Thyroid gland (tissue), 4 donors: ENCODE data around the gene ZNRF1.

ENCODE experiments used
- POLR2A ChIP-seq, 2 donors: fragments of 450-650 bp; IDR thresholded peaks; one replicate each; pipeline ENCODE4 v1.6.1; 2017; ENCODE audit warnings: antibody characterized with exemption in 2 of 2, mild to moderate bottlenecking in 2 of 2, moderate library complexity in 1 of 2
- TF ChIP-seq, protein P1 (sequence below), 6 experiments: fragments of 200-600 bp in 3 of 6; fragments of 450-650 bp in 3 of 6; sonication (generic) in 3 of 6; IDR thresholded peaks; one replicate each; pipeline ENCODE4 v1.5.1; 2016 to 2019; ENCODE audit warnings: antibody characterized with exemption in 6 of 6, mild to moderate bottlenecking in 2 of 6, inconsistent platforms in 1 of 6, moderate library complexity in 1 of 6

DNA sequence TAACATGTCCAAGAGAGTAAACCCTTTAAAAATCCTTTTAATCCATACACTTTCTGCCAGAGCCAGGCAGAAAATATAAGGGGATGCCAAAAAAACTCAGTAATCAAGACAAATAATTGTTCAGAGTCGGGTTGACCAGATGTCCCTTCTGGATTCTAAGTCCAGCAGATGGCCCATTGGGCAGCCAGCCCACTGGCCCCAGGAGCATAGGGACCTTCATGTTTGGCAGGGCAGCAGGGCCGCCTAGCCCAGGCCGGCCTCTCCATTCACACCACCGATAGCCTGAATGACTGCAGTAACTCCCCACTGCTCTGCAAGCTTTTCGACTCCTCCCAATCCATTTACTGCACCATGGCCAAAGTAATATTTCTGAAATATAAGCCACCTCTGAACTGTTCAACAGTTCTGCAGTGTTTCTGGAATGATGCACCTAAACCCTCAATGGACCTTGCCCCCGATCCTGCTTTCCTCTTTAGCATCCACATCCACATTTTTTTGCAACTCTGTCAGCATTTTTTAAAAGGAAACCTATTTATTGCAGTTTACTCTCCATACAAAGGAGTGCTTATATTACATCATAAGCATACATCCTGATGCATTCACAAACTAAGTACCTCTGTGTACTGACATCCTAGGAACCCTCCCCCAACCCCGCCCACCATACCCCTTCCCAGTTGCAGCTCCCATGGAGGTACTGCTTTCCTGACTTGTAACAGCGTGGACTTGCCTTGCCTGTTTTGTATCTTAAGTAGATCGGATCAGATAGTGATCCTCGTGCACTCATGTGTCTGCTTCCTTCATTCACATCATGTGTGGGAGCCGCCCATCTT lies 71.4 kb downstream of the ZNRF1 start:
- TF ChIP-seq, protein P1, sequence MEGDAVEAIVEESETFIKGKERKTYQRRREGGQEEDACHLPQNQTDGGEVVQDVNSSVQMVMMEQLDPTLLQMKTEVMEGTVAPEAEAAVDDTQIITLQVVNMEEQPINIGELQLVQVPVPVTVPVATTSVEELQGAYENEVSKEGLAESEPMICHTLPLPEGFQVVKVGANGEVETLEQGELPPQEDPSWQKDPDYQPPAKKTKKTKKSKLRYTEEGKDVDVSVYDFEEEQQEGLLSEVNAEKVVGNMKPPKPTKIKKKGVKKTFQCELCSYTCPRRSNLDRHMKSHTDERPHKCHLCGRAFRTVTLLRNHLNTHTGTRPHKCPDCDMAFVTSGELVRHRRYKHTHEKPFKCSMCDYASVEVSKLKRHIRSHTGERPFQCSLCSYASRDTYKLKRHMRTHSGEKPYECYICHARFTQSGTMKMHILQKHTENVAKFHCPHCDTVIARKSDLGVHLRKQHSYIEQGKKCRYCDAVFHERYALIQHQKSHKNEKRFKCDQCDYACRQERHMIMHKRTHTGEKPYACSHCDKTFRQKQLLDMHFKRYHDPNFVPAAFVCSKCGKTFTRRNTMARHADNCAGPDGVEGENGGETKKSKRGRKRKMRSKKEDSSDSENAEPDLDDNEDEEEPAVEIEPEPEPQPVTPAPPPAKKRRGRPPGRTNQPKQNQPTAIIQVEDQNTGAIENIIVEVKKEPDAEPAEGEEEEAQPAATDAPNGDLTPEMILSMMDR (IDR thresholded peaks at IDR 0.05) = no peak
- TF ChIP-seq POLR2A (IDR thresholded peaks at IDR 0.05) = no peak
